Measurements from ENCODE around the gene NEURL1.

DNA sequence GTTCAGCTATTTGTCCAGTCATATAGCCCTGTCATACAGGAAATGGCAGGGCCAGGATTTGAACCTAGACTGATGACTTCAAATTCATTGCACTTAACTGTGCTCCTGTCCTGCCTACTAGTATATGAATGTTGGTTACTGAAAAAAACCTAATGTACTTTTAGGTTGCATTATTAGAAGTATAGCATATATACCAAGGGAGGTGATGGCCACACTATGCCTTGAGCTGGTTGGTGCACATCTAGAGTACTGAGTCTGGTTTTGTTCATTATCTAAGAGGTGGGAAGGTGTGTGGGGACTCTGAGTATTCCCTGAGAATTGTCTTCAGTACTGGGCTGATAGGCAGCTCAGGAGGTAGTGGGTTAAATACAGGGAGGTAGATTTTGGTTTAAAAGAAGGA, 88.0 kb downstream of the NEURL1 start:
- TF ChIP-seq, protein P1, sequence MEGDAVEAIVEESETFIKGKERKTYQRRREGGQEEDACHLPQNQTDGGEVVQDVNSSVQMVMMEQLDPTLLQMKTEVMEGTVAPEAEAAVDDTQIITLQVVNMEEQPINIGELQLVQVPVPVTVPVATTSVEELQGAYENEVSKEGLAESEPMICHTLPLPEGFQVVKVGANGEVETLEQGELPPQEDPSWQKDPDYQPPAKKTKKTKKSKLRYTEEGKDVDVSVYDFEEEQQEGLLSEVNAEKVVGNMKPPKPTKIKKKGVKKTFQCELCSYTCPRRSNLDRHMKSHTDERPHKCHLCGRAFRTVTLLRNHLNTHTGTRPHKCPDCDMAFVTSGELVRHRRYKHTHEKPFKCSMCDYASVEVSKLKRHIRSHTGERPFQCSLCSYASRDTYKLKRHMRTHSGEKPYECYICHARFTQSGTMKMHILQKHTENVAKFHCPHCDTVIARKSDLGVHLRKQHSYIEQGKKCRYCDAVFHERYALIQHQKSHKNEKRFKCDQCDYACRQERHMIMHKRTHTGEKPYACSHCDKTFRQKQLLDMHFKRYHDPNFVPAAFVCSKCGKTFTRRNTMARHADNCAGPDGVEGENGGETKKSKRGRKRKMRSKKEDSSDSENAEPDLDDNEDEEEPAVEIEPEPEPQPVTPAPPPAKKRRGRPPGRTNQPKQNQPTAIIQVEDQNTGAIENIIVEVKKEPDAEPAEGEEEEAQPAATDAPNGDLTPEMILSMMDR (IDR thresholded peaks at IDR 0.05) = no peak
- TF ChIP-seq POLR2A (IDR thresholded peaks at IDR 0.05) = no peak

All from Peyer's patch (tissue), 4 donors.